Adipocyte (in vitro differentiated cells): ENCODE results near the gene PFKFB3.
A peak's percentile ranks its signal among the peaks of the same experiment; 100 is the strongest.

Experiments used
- DNase-seq: peaks from one replicate; pipeline ENCODE4 v3.0.0-alpha.2; 2015; ENCODE audit warnings: low read depth
- H3K27me3 ChIP-seq: replicated peaks from 2 replicates; pipeline ENCODE4 v1.7.0; 2013; ENCODE audit warnings: mild to moderate bottlenecking, low read length, moderate library complexity; ENCODE audit not compliant: control insufficient read depth, insufficient read depth
- H3K36me3 ChIP-seq: 2 replicates; pipeline ENCODE4 v1.7.0; 2013; ENCODE audit warnings: low read length, mild to moderate bottlenecking, moderate library complexity; ENCODE audit not compliant: control insufficient read depth, insufficient read depth, severe bottlenecking
- H3K4me1 ChIP-seq: 2 replicates; pipeline ENCODE4 v1.7.0; 2013; ENCODE audit warnings: mild to moderate bottlenecking, low read length, moderate library complexity; ENCODE audit not compliant: control insufficient read depth, insufficient read depth
- H3K4me3 ChIP-seq: 2 replicates; pipeline ENCODE4 v1.7.0; 2013; ENCODE audit warnings: mild to moderate bottlenecking, low read length, moderate library complexity
- H3K9ac ChIP-seq: 2 replicates; pipeline ENCODE4 v1.7.0; 2013; ENCODE audit warnings: mild to moderate bottlenecking, low read length, moderate library complexity
- H3K9me3 ChIP-seq: 2 replicates; pipeline ENCODE4 v1.7.0; 2013; ENCODE audit warnings: mild to moderate bottlenecking, low read length, moderate library complexity; ENCODE audit not compliant: control insufficient read depth

PFKFB3 gene

DNA sequence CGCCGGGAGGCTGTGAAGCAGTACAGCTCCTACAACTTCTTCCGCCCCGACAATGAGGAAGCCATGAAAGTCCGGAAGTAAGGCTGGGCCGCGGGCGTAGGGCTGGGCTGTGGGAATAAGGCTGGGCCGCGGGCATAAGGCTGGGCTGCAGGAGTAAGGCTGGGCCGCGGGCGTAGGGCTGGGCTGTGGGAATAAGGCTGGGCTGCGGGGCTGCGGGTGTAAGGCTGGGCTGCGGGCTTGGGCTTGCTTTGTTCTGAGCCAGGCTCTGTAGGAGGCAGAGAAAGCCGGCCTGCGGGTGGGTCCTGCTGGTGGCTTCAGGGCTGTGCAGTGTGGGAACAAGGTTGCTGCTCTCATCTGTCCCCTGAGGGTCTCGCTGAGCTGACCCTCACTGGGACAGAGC lies 12.5 kb downstream of the PFKFB3 start:
- DNase-seq = no peak
- Histone ChIP-seq H3K27me3 (no peaks in the 10 kb centered on the region), H3K9me3 (no peaks in the 10 kb centered on the region), H3K4me1 (peaks cover 26% of the 10 kb centered on the region), H3K36me3 (peaks cover 85% of the 10 kb centered on the region), H3K4me3 (no peak overlapping the region), H3K9ac (no peak overlapping the region)

DNA sequence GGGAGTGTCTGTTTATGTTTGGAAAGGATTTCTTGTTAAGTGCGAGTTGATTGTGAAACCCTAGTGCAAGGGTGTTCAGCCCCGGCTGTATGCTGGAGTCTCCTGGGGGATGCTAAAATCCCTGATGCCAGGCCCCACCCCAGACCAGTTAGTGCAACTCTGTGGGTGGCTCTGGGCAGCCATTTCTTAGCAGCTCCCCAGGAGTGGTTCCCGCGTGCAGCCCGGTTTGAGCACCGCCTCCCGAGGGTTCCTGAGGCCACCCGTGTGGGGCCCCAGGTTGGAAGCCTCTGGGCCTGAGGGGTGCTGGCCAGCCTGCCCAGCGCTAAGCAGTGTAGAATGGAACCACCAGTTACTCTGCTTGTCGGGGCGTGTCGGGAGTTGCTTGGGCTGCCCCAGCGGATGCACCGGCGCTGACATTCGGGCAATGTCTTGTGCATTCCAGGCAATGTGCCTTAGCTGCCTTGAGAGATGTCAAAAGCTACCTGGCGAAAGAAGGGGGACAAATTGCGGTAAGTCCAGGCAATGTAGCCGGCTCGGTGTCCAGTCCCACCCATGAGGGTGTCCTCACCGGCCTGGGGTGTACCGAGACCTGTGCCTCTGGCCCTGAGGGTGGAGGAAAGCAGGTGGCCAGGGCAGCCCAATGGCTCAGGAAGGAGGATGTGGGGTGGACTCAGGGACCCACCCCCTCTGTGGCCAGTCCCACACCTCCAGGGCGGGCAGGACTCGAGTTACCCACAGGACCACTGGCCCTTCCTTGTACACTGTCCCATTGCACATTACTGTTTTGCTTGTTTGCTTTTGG lies 13.2 kb downstream of the PFKFB3 start:
- no peaks in the 10 kb centered on the region for H3K9me3 ChIP-seq
- peaks cover 25% of the 10 kb centered on the region for H3K4me1 ChIP-seq
- H3K9ac ChIP-seq = no peak overlapping the region
- H3K27me3 ChIP-seq = no peaks in the 10 kb centered on the region
- DNase-seq = no peak
- no peak overlapping the region for H3K4me3 ChIP-seq
- H3K36me3 ChIP-seq = peaks cover 91% of the 10 kb centered on the region

DNA sequence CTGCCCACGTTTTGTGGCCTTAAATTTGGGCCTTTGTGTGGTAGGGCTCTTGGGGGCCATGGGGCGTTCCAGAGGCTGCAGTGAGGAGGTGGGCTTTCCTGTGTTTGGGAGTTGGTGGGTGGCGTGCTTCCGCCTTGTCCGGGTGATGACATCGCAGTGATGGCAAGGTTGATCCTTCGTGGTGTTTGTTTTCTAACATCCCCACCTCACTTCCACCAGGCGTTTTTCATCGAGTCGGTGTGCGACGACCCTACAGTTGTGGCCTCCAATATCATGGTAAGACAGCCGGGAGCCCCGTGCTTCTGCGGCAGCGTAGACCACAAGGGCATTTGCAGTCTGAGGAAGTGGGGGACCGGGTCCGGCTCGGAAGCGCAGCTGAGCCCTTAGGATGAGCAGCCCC lies 14.2 kb downstream of the PFKFB3 start:
- DNase-seq = no peak
- peaks cover 93% of the 10 kb centered on the region for H3K36me3 ChIP-seq
- H3K27me3 ChIP-seq = no peaks in the 10 kb centered on the region
- peaks cover 15% of the 10 kb centered on the region for H3K4me1 ChIP-seq
- H3K9me3 ChIP-seq = no peaks in the 10 kb centered on the region
- no peak overlapping the region for H3K9ac ChIP-seq
- H3K4me3 ChIP-seq = no peak overlapping the region

DNA sequence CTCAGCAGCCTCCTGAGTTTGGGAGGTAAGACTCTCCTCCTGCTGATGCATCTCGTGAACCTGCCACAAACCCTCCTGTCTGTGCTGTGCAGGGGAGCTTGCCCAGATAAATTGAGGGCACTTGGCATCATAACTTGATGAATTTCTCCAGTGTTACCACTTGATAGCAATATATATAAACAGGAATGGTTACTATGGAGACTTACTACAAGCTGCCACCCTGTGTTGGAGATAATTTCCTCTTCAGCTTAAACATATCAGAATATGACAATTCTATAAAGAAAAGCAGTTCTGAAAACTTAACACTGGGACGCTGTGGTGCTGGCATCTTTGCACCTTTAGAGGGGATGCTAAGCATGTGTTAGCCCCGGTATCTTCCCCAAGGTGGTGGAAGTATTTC lies 14.9 kb downstream of the PFKFB3 start:
- H3K9ac ChIP-seq = no peak overlapping the region
- H3K9me3 ChIP-seq = no peaks in the 10 kb centered on the region
- H3K4me3 ChIP-seq = no peak overlapping the region
- peaks cover 96% of the 10 kb centered on the region for H3K36me3 ChIP-seq
- H3K4me1 ChIP-seq = peaks cover 10% of the 10 kb centered on the region
- no peaks in the 10 kb centered on the region for H3K27me3 ChIP-seq
- no peak for DNase-seq

DNA sequence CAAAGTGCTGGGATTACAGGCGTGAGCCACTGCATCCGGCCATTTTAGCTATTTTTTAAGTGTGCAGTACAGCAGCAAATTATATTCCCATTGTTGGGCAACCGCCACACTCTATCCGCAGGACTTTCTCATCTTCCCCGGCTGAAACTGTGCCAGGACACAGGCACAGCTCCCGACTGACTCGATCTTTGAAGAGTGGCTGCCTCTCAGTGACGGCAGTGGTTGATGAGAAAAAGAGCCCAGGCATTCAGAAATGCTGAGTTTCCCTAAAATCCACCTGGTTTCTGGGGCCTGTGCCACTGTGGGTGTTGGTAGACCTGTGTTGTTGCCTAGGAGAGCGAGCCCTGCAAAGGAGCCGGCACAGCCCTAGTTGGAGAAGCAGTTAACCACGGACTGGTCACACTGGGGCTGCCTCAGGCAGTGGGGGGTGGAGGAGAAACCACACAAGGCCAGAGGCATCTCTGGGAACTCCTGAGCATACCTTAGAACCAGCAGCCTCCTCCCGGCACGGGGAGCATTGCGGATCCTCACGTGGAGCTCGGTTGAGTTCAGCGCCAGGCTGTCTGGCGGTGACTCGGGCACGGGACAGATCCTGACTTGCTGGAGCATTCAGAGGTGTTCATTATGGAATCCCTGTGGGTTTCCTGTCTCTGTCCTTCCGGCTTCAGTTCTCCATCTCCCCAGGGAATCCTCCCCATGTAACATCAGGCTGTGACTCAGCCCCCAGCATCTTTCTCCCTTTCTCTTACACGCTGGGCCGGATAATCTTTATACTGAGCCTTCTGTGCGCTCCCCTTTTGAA lies 16.2 kb downstream of the PFKFB3 start:
- DNase-seq = peak; percentile 28
- no peak overlapping the region for H3K4me3 ChIP-seq
- H3K9ac ChIP-seq = no peak overlapping the region
- no peaks in the 10 kb centered on the region for H3K4me1 ChIP-seq
- H3K36me3 ChIP-seq = peaks cover 99% of the 10 kb centered on the region
- no peaks in the 10 kb centered on the region for H3K27me3 ChIP-seq
- no peaks in the 10 kb centered on the region for H3K9me3 ChIP-seq

DNA sequence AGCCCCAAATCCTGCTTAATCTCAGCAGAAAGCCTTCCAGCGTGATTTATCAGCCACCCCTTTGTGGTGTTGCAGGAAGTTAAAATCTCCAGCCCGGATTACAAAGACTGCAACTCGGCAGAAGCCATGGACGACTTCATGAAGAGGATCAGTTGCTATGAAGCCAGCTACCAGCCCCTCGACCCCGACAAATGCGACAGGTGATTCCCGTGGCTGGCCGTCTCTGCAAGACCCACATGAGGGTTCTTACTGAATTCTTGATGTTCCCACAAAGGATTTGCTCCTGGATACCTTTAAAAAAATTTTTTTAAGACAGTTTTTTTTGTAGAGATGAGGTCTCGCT lies 16.7 kb downstream of the PFKFB3 start:
- peaks cover 99% of the 10 kb centered on the region for H3K36me3 ChIP-seq
- no peak overlapping the region for H3K4me3 ChIP-seq
- no peaks in the 10 kb centered on the region for H3K4me1 ChIP-seq
- no peak overlapping the region for H3K9ac ChIP-seq
- no peaks in the 10 kb centered on the region for H3K9me3 ChIP-seq
- DNase-seq = no peak
- H3K27me3 ChIP-seq = no peaks in the 10 kb centered on the region

DNA sequence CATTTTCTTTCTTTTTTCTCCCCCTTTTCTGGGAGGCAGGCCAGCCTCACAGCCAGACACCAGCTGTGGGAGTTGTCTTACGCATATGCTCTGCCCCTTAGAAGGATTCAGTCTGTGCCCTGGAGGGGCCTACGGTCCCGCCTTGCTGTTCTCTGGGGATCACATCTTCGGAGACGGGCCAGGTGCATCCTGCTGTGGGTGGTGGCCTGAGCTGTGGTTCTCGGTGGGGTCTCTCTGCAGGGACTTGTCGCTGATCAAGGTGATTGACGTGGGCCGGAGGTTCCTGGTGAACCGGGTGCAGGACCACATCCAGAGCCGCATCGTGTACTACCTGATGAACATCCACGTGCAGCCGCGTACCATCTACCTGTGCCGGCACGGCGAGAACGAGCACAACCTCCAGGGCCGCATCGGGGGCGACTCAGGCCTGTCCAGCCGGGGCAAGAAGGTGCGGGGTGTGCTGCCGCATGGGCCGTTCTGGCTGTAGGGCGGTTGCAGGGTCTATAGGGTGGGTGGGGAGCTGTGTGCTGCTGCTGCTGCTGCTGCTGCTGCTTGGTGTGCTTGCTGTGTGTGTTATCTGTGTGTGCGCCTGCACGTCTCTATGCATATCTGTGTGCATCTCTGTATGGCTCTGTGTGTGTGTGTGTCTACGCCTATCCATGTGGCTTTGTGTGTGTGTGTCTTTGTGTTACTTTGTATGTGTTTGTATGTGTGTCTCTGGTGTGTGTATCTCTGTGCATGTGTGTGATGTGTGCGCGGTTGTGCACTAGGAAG lies 17.9 kb downstream of the PFKFB3 start:
- H3K27me3 ChIP-seq = no peaks in the 10 kb centered on the region
- H3K4me3 ChIP-seq = no peak overlapping the region
- H3K4me1 ChIP-seq = no peaks in the 10 kb centered on the region
- no peak for DNase-seq
- H3K36me3 ChIP-seq = peaks cover 99% of the 10 kb centered on the region
- no peak overlapping the region for H3K9ac ChIP-seq
- no peaks in the 10 kb centered on the region for H3K9me3 ChIP-seq

DNA sequence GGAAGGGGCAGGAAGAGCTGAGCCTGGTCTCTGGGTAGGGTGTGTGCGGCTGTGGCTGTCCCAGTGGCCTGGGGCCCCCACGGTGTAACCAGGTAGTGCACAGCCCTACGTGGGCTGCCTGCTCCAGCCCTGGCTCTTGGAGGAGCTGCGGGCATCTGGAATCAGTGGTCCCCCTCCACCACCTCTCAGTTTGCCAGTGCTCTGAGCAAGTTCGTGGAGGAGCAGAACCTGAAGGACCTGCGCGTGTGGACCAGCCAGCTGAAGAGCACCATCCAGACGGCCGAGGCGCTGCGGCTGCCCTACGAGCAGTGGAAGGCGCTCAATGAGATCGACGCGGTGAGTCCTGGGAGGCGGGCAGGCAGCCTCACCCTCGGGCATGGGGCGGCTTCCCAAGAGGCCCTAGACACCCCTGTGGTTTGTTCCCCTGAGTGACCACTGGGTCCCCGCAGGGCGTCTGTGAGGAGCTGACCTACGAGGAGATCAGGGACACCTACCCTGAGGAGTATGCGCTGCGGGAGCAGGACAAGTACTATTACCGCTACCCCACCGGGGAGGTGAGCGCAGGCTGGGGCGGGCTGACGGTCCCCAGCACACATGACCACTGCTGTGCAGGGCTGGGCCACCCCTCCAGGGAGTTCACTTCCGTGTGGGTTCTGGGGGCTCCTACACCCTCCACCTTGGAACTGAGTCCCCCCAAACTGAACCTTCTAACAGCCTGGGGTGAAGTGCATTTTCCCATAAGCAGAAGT lies 18.6 kb downstream of the PFKFB3 start:
- H3K4me3 ChIP-seq = no peak overlapping the region
- no peaks in the 10 kb centered on the region for H3K4me1 ChIP-seq
- no peak overlapping the region for H3K9ac ChIP-seq
- no peaks in the 10 kb centered on the region for H3K27me3 ChIP-seq
- no peak for DNase-seq
- peaks cover 99% of the 10 kb centered on the region for H3K36me3 ChIP-seq
- no peaks in the 10 kb centered on the region for H3K9me3 ChIP-seq

DNA sequence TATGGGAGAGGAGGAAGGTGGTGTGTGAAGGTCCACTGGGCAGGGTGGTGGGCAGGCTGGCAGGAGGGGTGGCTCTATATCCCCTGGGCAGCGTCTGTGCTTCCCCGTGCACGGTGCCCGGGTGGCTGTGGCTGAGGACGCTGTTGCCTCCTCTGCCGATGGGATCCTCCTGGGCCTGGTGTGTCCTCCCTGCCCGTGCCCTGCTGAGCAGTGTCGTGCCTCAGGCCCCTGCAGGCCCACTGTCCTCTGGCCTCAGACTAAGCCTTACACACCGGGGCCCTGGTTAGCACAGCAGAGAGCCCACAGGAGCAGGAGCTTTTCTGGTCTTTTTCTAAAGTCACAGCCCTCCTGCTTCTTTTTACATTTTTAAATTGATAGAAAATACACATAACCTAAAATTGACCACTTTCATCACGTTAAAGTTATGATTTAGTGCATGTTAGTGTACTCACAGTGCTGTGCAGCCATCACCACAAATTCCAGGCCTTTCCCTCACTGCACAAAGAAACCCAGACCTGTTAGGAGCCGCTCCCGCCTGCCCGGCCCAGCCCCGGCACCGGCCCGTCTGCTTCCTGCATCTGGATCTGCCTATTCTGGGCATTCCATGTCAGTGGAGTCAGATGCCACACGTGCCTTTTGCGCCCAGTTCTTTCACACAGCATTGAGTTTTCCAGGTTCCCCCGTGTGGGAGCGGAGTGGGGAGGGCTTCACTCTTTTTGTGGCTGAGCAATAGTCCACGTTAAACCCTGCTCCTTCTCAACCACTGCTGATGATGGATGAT lies 19.4 kb downstream of the PFKFB3 start:
- DNase-seq = no peak
- H3K4me1 ChIP-seq = no peaks in the 10 kb centered on the region
- H3K36me3 ChIP-seq = peaks cover 99% of the 10 kb centered on the region
- no peak overlapping the region for H3K9ac ChIP-seq
- no peaks in the 10 kb centered on the region for H3K9me3 ChIP-seq
- H3K27me3 ChIP-seq = no peaks in the 10 kb centered on the region
- H3K4me3 ChIP-seq = no peak overlapping the region

DNA sequence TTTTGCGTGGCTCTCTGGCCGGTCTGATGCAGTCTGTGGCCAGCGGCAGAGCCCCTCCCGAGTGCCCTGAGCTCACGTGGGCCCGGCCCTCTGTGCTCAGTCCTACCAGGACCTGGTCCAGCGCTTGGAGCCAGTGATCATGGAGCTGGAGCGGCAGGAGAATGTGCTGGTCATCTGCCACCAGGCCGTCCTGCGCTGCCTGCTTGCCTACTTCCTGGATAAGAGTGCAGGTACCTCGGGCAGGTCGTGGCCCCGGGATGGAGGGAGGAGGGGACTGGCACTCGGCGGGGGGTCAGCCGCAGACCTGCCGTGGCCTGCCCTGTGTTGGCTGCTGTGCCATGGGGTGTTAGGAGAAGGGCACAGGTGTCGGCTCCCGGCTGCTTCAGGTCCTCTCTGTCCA lies 20.0 kb downstream of the PFKFB3 start:
- no peaks in the 10 kb centered on the region for H3K4me1 ChIP-seq
- no peak for DNase-seq
- no peak overlapping the region for H3K4me3 ChIP-seq
- no peaks in the 10 kb centered on the region for H3K9me3 ChIP-seq
- peaks cover 99% of the 10 kb centered on the region for H3K36me3 ChIP-seq
- H3K9ac ChIP-seq = no peak overlapping the region
- H3K27me3 ChIP-seq = no peaks in the 10 kb centered on the region
